ENCODE results near the gene SPACA4. TPM values are rescaled to one million over a fixed set of nuclear protein-coding genes. Genes with fewer than 3 reads are reported as not detected.

SPACA4 gene
- polyA plus RNA-seq, 1 donor (not counting 4 experiments of a cell fraction or from before 2014, with no cell fraction given) = 0.08 TPM

DNA sequence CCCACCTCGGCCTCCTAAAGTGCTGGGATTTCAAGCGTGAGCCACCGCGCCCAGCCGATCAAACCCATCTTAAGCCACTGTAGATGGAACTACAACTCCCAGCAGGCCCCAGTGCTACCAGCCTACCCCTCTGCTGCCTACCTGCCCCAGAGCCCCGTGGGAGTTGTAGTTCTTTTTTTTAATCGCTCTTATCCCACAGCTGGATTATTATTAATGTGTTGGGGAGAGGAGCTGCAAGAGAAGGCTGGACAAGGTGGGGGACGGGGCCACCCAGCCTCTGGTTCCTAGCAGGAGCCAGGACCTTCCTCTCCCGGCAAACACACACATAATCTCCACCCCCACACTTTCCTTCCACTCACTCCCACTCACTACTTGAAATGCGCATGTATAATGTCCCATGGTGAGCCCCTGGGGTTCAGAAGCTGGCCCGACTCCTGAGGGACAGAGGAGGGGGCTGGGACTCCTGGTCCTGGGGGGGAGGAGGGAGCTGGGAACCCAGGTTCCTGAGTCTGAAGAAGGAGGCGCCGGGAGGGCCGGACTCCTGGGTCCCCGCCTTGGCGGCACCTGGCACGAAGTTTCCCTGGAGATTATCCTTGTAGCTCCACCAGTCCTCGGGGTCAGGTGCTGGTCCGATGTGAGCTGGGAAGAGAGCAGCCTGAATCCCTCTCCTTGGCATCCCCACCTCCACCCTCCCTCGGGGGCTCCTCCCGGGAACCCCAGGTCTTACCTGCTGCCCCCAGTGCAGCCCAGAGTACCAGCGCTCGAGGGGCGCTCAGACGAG is 38.5 kb downstream of the SPACA4 start:
- TF ChIP-seq, protein P1, sequence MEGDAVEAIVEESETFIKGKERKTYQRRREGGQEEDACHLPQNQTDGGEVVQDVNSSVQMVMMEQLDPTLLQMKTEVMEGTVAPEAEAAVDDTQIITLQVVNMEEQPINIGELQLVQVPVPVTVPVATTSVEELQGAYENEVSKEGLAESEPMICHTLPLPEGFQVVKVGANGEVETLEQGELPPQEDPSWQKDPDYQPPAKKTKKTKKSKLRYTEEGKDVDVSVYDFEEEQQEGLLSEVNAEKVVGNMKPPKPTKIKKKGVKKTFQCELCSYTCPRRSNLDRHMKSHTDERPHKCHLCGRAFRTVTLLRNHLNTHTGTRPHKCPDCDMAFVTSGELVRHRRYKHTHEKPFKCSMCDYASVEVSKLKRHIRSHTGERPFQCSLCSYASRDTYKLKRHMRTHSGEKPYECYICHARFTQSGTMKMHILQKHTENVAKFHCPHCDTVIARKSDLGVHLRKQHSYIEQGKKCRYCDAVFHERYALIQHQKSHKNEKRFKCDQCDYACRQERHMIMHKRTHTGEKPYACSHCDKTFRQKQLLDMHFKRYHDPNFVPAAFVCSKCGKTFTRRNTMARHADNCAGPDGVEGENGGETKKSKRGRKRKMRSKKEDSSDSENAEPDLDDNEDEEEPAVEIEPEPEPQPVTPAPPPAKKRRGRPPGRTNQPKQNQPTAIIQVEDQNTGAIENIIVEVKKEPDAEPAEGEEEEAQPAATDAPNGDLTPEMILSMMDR (optimal IDR thresholded peaks at IDR 0.05 in 1 of 3, IDR thresholded peaks at IDR 0.05 in 1 of 3, conservative IDR thresholded peaks at IDR 0.05 in 1 of 3; ENCODE audit: extremely low read depth in 1 of 3, insufficient read depth in 2 of 3, low read length in 3 of 3) = no peak
- no peaks in the 10 kb centered on the region for H3K9me1 ChIP-seq (ENCODE audit: control insufficient read depth, extremely low read depth, insufficient read depth, low read length)
- no peak overlapping the region for H3K27ac ChIP-seq (ENCODE audit: control insufficient read depth, insufficient read depth, low read length)
- no peak for FAIRE-seq
- H3K4me1 ChIP-seq (ENCODE audit: control insufficient read depth, extremely low read depth, insufficient read depth, low read length) = peaks cover 21% of the 10 kb centered on the region
- peaks cover 5% of the 10 kb centered on the region for H3K27me3 ChIP-seq (ENCODE audit: control insufficient read depth, extremely low read depth, insufficient read depth, low read length)
- H3K4me2 ChIP-seq (ENCODE audit: control insufficient read depth, extremely low read depth, insufficient read depth, low read depth, low read length) = peak overlapping the region; percentile 88
- H3K36me3 ChIP-seq (ENCODE audit: control insufficient read depth in 2 of 2, extremely low read depth in 1 of 2, insufficient read depth in 2 of 2, low read length in 2 of 2) = no peaks in the 10 kb centered on the region
- no peak overlapping the region for H3K9ac ChIP-seq (ENCODE audit: control insufficient read depth, extremely low read depth, insufficient read depth, low read length)
- DNase-seq (ENCODE audit: low read depth, low spot score) = no peak
- H3K4me3 ChIP-seq (ENCODE audit: control insufficient read depth in 2 of 3, extremely low read depth in 1 of 3, insufficient read depth in 2 of 3, low read depth in 1 of 3, low read length in 3 of 3) = peak overlapping the region; percentile 51 to 84 (median 67)
- dilution Hi-C loops (cut with MboI; ENCODE audit: extremely low pct_ligation_motif_present, low sequenced_read_pairs) = no loop called here
- H3K79me2 ChIP-seq (ENCODE audit: control insufficient read depth, insufficient read depth, low read length) = no peaks in the 10 kb centered on the region
- peak overlapping the region; percentile 65 for H2AFZ ChIP-seq (ENCODE audit: control insufficient read depth, low read length)
- H4K20me1 ChIP-seq (ENCODE audit: control insufficient read depth, extremely low read depth, insufficient read depth, low read length) = no peaks in the 10 kb centered on the region
- H3K9me3 ChIP-seq (ENCODE audit: control insufficient read depth, low read depth, low read length) = no peaks in the 10 kb centered on the region

DNA sequence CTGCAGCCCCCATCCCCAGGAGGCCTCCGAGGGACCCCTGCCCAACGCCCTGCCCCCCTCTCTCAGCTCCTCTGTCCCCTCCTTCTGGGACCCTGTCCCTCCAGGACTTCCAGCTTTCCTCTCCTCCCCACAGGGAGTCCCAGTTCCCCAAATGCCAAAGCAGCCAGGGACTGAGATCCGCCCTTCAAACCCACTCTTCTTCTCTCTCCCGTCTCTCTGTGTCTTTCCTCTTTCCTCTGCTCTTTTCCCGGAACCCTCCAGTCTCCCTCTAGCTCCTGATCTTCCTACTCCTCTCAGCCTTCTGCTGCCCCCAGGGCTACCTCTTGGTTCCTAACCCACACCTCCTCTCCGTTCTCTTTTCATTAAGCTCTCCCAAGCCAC is 39.1 kb downstream of the SPACA4 start:
- Histone ChIP-seq H3K9ac (ENCODE audit: control insufficient read depth, extremely low read depth, insufficient read depth, low read length) (peak overlapping the region; percentile 62), H3K79me2 (ENCODE audit: control insufficient read depth, insufficient read depth, low read length) (no peaks in the 10 kb centered on the region), H2AFZ (ENCODE audit: control insufficient read depth, low read length) (peak overlapping the region; percentile 85), H3K27me3 (ENCODE audit: control insufficient read depth, extremely low read depth, insufficient read depth, low read length) (peaks cover 5% of the 10 kb centered on the region), H4K20me1 (ENCODE audit: control insufficient read depth, extremely low read depth, insufficient read depth, low read length) (no peaks in the 10 kb centered on the region), H3K4me1 (ENCODE audit: control insufficient read depth, extremely low read depth, insufficient read depth, low read length) (peaks cover 20% of the 10 kb centered on the region), H3K4me2 (ENCODE audit: control insufficient read depth, extremely low read depth, insufficient read depth, low read depth, low read length) (peak overlapping the region; percentile 88), H3K9me1 (ENCODE audit: control insufficient read depth, extremely low read depth, insufficient read depth, low read length) (no peaks in the 10 kb centered on the region), H3K36me3 (ENCODE audit: control insufficient read depth in 2 of 2, extremely low read depth in 1 of 2, insufficient read depth in 2 of 2, low read length in 2 of 2) (no peaks in the 10 kb centered on the region), H3K9me3 (ENCODE audit: control insufficient read depth, low read depth, low read length) (no peaks in the 10 kb centered on the region), H3K27ac (ENCODE audit: control insufficient read depth, insufficient read depth, low read length) (no peak overlapping the region), H3K4me3 (ENCODE audit: control insufficient read depth in 2 of 3, extremely low read depth in 1 of 3, insufficient read depth in 2 of 3, low read depth in 1 of 3, low read length in 3 of 3) (peak overlapping the region; percentile 51 to 84 (median 67))
- no peak for TF ChIP-seq EZH2 (IDR thresholded peaks at IDR 0.05; ENCODE audit: low read length)
- TF ChIP-seq, protein P1 (optimal IDR thresholded peaks at IDR 0.05 in 1 of 3, IDR thresholded peaks at IDR 0.05 in 1 of 3, conservative IDR thresholded peaks at IDR 0.05 in 1 of 3; ENCODE audit: extremely low read depth in 1 of 3, insufficient read depth in 2 of 3, low read length in 3 of 3) = no peak
- dilution Hi-C loops (cut with MboI; ENCODE audit: extremely low pct_ligation_motif_present, low sequenced_read_pairs) = no loop called here
- DNase-seq (ENCODE audit: low read depth, low spot score) = no peak
- FAIRE-seq = no peak
